Activated gamma-delta T cell treated with anti-CD3 and anti-CD28 coated beads, Interleukin-2, amount 50 U/mL, for 16 hours (primary cell): ENCODE results near the gene TEX22.

Experiments used
- DNase-seq: peaks from one replicate; pipeline ENCODE4 v3.0.0-alpha.2; 2020; ENCODE audit warnings: low read depth

Gene TEX22

GRCh38 chr14:105456736-105457617 lies 58.6 kb downstream of the TEX22 start:
- no peak for DNase-seq

GRCh38 chr14:105458010-105458409 lies 59.7 kb downstream of the TEX22 start:
- no peak for DNase-seq

GRCh38 chr14:105458571-105458970 lies 60.2 kb downstream of the TEX22 start:
- DNase-seq: no peak

GRCh38 chr14:105460116-105460515 lies 61.8 kb downstream of the TEX22 start:
- no peak for DNase-seq

- DNase-seq: no peak
These were observed 62.3 kb downstream of the TEX22 start for GRCh38 chr14:105460616-105461015.

GRCh38 chr14:105461903-105462302 lies 63.6 kb downstream of the TEX22 start:
- DNase-seq: no peak
